B cell (primary cell): Measurements from ENCODE around the gene KIF1A. TPM values are rescaled to one million over a fixed set of nuclear protein-coding genes. Genes with fewer than 3 reads are reported as not detected.

Source experiments
- ATAC-seq: fragments of 200-7000 bp; cut with Tn5 transposase; one replicate; pipeline ENCODE4 v1.10.0; 2021; ENCODE audit warnings: low read depth, mild to moderate bottlenecking, moderate number of reproducible peaks, moderate library complexity
- CTCF ChIA-PET: fragments of 350-600 bp; sonication (Branson Sonifier 250); formaldehyde crosslinking; loops from one replicate; lab custom pipeline; 2021; ENCODE audit warnings: antibody characterized with exemption, inconsistent platforms; lab: Charles Lee
- POLR2A ChIA-PET: fragments of 350-600 bp; sonication (Branson Sonifier 250); formaldehyde crosslinking; loops from one replicate; lab custom pipeline; 2021; ENCODE audit warnings: antibody characterized with exemption; lab: Charles Lee
- DNase-seq: peaks from one replicate; pipeline ENCODE4 v3.0.0; 2013
- H2AFZ ChIP-seq: 2 replicates; pipeline ENCODE4 v1.6.1; 2012; ENCODE audit warnings: mild to moderate bottlenecking, low read depth, low read length; ENCODE audit not compliant: insufficient read depth, poor library complexity, severe bottlenecking
- H3K27ac ChIP-seq, 2 donors: 1 replicate in 1 of 2; 2 replicates in 1 of 2; pipeline ENCODE4 v1.5.1; 2012 to 2013; ENCODE audit warnings: low read length in 2 of 2, mild to moderate bottlenecking in 2 of 2, moderate library complexity in 1 of 2
- H3K27me3 ChIP-seq, 4 experiments: fragments of 200-600 bp in 1 of 4; sonication (generic) in 1 of 4; replicated peaks in 1 of 4; 1 replicate in 2 of 4; 2 replicates in 2 of 4; pipeline versions ENCODE4 v1.6.1 to v1.7.0; 2013 to 2016; ENCODE audit warnings: low read length in 3 of 4, mild to moderate bottlenecking in 2 of 4, mixed read lengths in 1 of 4, moderate library complexity in 1 of 4; ENCODE audit not compliant: insufficient read depth in 4 of 4, control insufficient read depth in 3 of 4; ENCODE audit errors: control extremely low read depth in 1 of 4
- H3K36me3 ChIP-seq, 2 experiments: replicated peaks in 1 of 2; 1 replicate in 1 of 2; 2 replicates in 1 of 2; pipeline versions ENCODE4 v1.6.1 to v1.7.1; 2013; ENCODE audit warnings: low read length in 1 of 2; ENCODE audit not compliant: insufficient read depth in 2 of 2, control insufficient read depth in 1 of 2; ENCODE audit errors: control extremely low read depth in 1 of 2, extremely low read depth in 1 of 2
- H3K4me1 ChIP-seq, 2 donors: fragments of 200-600 bp in 1 of 2; sonication (generic) in 1 of 2; 1 replicate in 1 of 2; 2 replicates in 1 of 2; pipeline versions ENCODE4 v1.5.1 to v1.6.1; 2013 to 2017; ENCODE audit warnings: low read length in 2 of 2; ENCODE audit not compliant: control insufficient read depth in 2 of 2, insufficient read depth in 2 of 2
- H3K4me2 ChIP-seq: replicated peaks from 2 replicates; pipeline ENCODE3; 2012; ENCODE audit warnings: mild to moderate bottlenecking, low read depth, low read length; ENCODE audit not compliant: poor library complexity, severe bottlenecking
- H3K4me3 ChIP-seq, 5 experiments: fragments of 200-600 bp in 1 of 5; sonication (generic) in 1 of 5; 1 replicate in 3 of 5; 2 replicates in 2 of 5; pipeline versions ENCODE4 v1.5.1 to v1.7.0; 2011 to 2016; ENCODE audit warnings: low read length in 4 of 5, mild to moderate bottlenecking in 4 of 5, low read depth in 2 of 5, control low read depth in 1 of 5, moderate library complexity in 1 of 5; ENCODE audit not compliant: insufficient read depth in 1 of 5; ENCODE audit errors: control extremely low read depth in 1 of 5, extremely low read depth in 1 of 5
- H3K79me2 ChIP-seq: fragments of 200-600 bp; sonication (generic); one replicate; pipeline ENCODE4 v1.6.0; 2016; ENCODE audit warnings: low read length; ENCODE audit not compliant: control insufficient read depth, insufficient read depth
- H3K9ac ChIP-seq: fragments of 200-600 bp; sonication (generic); 2 replicates; pipeline ENCODE4 v1.6.1; 2017; ENCODE audit warnings: mild to moderate bottlenecking, low read length, moderate library complexity
- H3K9me3 ChIP-seq, 3 donors: one replicate each; pipeline versions ENCODE4 v1.6.1 to v1.7.1; 2013; ENCODE audit warnings: low read length in 2 of 3; ENCODE audit not compliant: control insufficient read depth in 2 of 3, insufficient read depth in 1 of 3; ENCODE audit errors: control extremely low read depth in 1 of 3
- H4K20me1 ChIP-seq: 2 replicates; pipeline ENCODE4 v1.6.0; 2012; ENCODE audit warnings: mild to moderate bottlenecking, low read length; ENCODE audit not compliant: insufficient read depth, control insufficient read depth, poor library complexity, severe bottlenecking
- H3K27ac Mint-ChIP-seq: one replicate; pipeline ENCODE4 v1.8.0; 2021; ENCODE audit warnings: mixed read lengths
- H3K27me3 Mint-ChIP-seq: one replicate; pipeline ENCODE4 v1.8.0; 2021; ENCODE audit warnings: mixed read lengths
- H3K4me1 Mint-ChIP-seq: one replicate; pipeline ENCODE4 v1.8.0; 2021; ENCODE audit warnings: mixed read lengths
- H3K4me3 Mint-ChIP-seq: one replicate; pipeline ENCODE4 v1.8.0; 2021; ENCODE audit warnings: mixed read lengths
- H3K9me3 Mint-ChIP-seq: one replicate; pipeline ENCODE4 v1.8.0; 2022; ENCODE audit warnings: mixed read lengths; ENCODE audit not compliant: insufficient read depth
- EZH2 ChIP-seq: IDR thresholded peaks from 2 replicates; pipeline ENCODE4 v1.6.1; 2012; ENCODE audit warnings: borderline replicate concordance, low read depth, mild to moderate bottlenecking, moderate library complexity, low read length; ENCODE audit not compliant: insufficient read depth, poor library complexity, severe bottlenecking
- WGBS: methylation state at CpG from one replicate; pipeline ENCODE4 v1.1.5; 2013; ENCODE audit warnings: missing lambda C conversion rate; ENCODE audit not compliant: insufficient coverage; 5-methylcytosine and 5-hydroxymethylcytosine counted together
- intact Hi-C: fragments of 100-400 bp; cut with micrococcal nuclease; formaldehyde crosslinking; loops from one replicate; pipeline ENCODE4 v1.10.0; 2022
- polyA plus RNA-seq: library from polyadenylated mRNA; depleted of rRNA; stranded (reverse); fragments of >200 nt; gene quantifications from 2 replicates; pipeline ENCODE4 v1.2.3, GENCODE V29; 2012
- total RNA-seq, 2 donors: library from RNA; stranded (reverse); fragments of 120-200 nt in 1 of 2; gene quantifications; 1 replicate in 1 of 2; 2 replicates in 1 of 2; pipeline versions ENCODE4 v1.2.3 to v1.2.4, GENCODE V29; 2013 to 2022
- TF ChIP-seq, protein P1 (sequence below): fragments of 200-600 bp; IDR thresholded peaks from one replicate; pipeline ENCODE4 v1.8.0; 2022; ENCODE audit warnings: antibody characterized with exemption, mild to moderate bottlenecking

Gene KIF1A
- total and polyA plus RNA-seq, 2 donors (not counting 1 experiment from before 2014, with no cell fraction given): not detected

GRCh38 chr2:240782886-240783818, 36.9 kb downstream of the KIF1A start:
- Histone ChIP-seq H3K27ac (no peak overlapping the region), H3K4me3 (no peak overlapping the region), H3K4me2 (no peak overlapping the region), H2AFZ (no peak overlapping the region), H3K9me3 (peaks cover 0 to 23% (median 0%) of the 10 kb centered on the region in 3 donors), H3K79me2 (no peaks in the 10 kb centered on the region), H3K27me3 (no peaks in the 10 kb centered on the region), H3K4me1 (no peaks in the 10 kb centered on the region), H3K9ac (no peak overlapping the region), H4K20me1 (no peaks in the 10 kb centered on the region), H3K36me3 (no peaks in the 10 kb centered on the region)
- H3K27me3 Mint-ChIP-seq: peaks cover 2% of the 10 kb centered on the region
- ChIA-PET POLR2A (no interaction called here), CTCF (no interaction called here)
- TF ChIP-seq, protein P1, sequence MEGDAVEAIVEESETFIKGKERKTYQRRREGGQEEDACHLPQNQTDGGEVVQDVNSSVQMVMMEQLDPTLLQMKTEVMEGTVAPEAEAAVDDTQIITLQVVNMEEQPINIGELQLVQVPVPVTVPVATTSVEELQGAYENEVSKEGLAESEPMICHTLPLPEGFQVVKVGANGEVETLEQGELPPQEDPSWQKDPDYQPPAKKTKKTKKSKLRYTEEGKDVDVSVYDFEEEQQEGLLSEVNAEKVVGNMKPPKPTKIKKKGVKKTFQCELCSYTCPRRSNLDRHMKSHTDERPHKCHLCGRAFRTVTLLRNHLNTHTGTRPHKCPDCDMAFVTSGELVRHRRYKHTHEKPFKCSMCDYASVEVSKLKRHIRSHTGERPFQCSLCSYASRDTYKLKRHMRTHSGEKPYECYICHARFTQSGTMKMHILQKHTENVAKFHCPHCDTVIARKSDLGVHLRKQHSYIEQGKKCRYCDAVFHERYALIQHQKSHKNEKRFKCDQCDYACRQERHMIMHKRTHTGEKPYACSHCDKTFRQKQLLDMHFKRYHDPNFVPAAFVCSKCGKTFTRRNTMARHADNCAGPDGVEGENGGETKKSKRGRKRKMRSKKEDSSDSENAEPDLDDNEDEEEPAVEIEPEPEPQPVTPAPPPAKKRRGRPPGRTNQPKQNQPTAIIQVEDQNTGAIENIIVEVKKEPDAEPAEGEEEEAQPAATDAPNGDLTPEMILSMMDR: no peak
- no peak for TF ChIP-seq EZH2
- H3K4me1 Mint-ChIP-seq: no peaks in the 10 kb centered on the region
- no peak overlapping the region for H3K27ac Mint-ChIP-seq
- DNase-seq (no peak), ATAC-seq (no peak)
- H3K4me3 Mint-ChIP-seq: no peak overlapping the region
- WGBS: 93% methylated on average over 32 of the region's 32 CpGs
- intact Hi-C loops: no loop called here
- no peaks in the 10 kb centered on the region for H3K9me3 Mint-ChIP-seq

DNA sequence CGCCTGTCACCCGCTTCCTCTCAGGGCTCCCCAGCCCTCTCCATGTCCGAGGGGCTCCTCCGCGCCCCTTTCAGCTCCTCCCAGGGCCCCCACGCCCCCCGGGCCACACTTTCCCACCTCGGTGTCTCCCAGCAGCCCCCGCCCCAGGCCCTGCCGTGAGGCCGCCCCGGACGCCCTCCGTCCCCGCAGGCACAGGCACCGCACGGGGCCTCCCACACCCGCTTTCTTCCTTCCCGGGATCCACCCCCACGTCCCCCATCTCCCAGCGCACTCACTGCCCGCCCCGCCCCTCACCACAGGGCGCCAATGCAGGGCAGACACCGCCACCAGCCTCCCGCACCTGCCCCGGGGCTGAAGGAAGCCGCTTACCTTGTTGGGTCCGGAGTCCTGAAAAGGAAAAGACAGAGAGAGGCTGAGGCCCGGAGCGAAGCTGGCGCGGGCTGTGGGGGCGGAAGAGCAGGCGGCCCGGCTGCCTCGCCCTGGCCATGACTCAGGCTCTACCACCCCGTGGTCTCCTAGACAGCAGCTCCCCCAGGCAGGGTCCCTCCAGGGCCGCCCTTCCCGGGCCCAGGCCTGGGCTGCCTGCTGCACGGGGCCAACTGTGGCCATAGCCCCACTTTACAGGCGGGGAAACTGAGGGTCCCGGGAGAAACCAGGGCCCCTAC, 37.7 kb downstream of the KIF1A start:
- H2AFZ ChIP-seq: no peak overlapping the region
- CTCF ChIA-PET: no interaction called here
- WGBS: 94% methylated on average over 38 of the region's 43 CpGs
- no peak for TF ChIP-seq EZH2
- TF ChIP-seq, protein P1: no peak
- H3K4me3 ChIP-seq: no peak overlapping the region
- H3K9ac ChIP-seq: no peak overlapping the region
- no peaks in the 10 kb centered on the region for H3K27me3 ChIP-seq
- H3K36me3 ChIP-seq: no peaks in the 10 kb centered on the region
- no peak overlapping the region for H3K27ac Mint-ChIP-seq
- no peaks in the 10 kb centered on the region for H4K20me1 ChIP-seq
- peaks cover 0 to 28% (median 0%) of the 10 kb centered on the region in 3 donors for H3K9me3 ChIP-seq
- DNase-seq (no peak), ATAC-seq (no peak)
- POLR2A ChIA-PET: no interaction called here
- intact Hi-C loops: no loop called here
- H3K4me1 Mint-ChIP-seq: no peaks in the 10 kb centered on the region
- no peaks in the 10 kb centered on the region for H3K4me1 ChIP-seq
- H3K4me2 ChIP-seq: no peak overlapping the region
- no peak overlapping the region for H3K27ac ChIP-seq
- no peak overlapping the region for H3K4me3 Mint-ChIP-seq
- H3K9me3 Mint-ChIP-seq: no peaks in the 10 kb centered on the region
- no peaks in the 10 kb centered on the region for H3K27me3 Mint-ChIP-seq
- H3K79me2 ChIP-seq: no peaks in the 10 kb centered on the region
